ENCODE data around the gene ATP8B1. TPM values are rescaled to one million over a fixed set of nuclear protein-coding genes. Genes with fewer than 3 reads are reported as not detected.

ATP8B1 gene
- total and polyA plus RNA-seq, 2 of the 4 experiments (the other 2 are of a cell fraction), result 64.3 to 136 TPM

DNA sequence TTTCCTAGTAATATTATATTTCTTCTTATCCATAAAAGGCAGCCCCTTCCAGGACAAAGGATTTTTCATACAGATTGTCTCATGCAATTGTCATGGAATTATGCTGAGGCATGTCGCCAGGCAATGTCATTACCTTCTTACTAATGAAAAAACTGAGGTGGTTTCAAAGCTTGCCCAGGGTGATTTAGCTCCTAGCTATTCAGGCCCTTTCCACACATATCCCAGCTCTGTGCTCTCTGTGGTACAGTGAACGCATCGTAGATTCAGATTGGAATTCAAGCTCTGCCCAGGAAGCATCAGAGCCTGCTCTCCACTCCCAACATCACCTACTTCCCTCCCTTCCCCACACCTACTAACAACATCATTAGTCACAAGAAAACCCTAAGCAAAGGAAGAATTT, 60.1 kb downstream of the ATP8B1 start:
- intact Hi-C loops (cut with micrococcal nuclease), result no loop called here
- H3K9me1 ChIP-seq (ENCODE audit: insufficient read depth, low read length), result peaks cover 16% of the 10 kb centered on the region
- H2AK9ac ChIP-seq (replicated peaks; ENCODE audit: low read depth, low read length, poor library complexity), result no peak overlapping the region
- H3K56ac ChIP-seq (ENCODE audit: extremely low read depth, insufficient read depth, low read length), result no peak overlapping the region
- peak overlapping the region; percentile 37; the same call in 1 of the 2 replicates for H2BK20ac ChIP-seq (ENCODE audit: low read depth, low read length)
- dilution Hi-C loops (cut with HindIII; ENCODE audit: low sequenced_read_pairs, unreplicated experiment), result no loop called here
- H3K4ac ChIP-seq (ENCODE audit: low read depth, low read length), result peak overlapping the region; percentile 52; the same call in 1 of the 2 replicates
- 0 out of 2 replicates have a peak overlapping the region, but pooled peaks have one; percentile 83 for H4K91ac ChIP-seq (ENCODE audit: insufficient read depth, low read depth, low read length)
- H3K18ac ChIP-seq (ENCODE audit: low read depth, low read length), result 0 out of 2 replicates have a peak overlapping the region, but pooled peaks have one; percentile 1
- peaks cover 3% of the 10 kb centered on the region; the same call in 1 of the 2 replicates for H3K9me3 ChIP-seq (ENCODE audit: control insufficient read depth, insufficient read depth, low read length)
- TF ChIP-seq SMC3 (IDR thresholded peaks at IDR 0.05; ENCODE audit: low read depth, low read length), result 0 out of 2 replicates have a peak, but pooled peaks have one; percentile 8
- 0 out of 2 replicates have a peak, but pooled peaks have one; percentile 29 for TF ChIP-seq CEBPB (IDR thresholded peaks at IDR 0.05; ENCODE audit: low read depth, low read length)
- TF ChIP-seq MAZ (IDR thresholded peaks at IDR 0.05; ENCODE audit: borderline replicate concordance, low read depth, low read length), result no peak
- TF ChIP-seq BHLHE40 (IDR thresholded peaks at IDR 0.05; ENCODE audit: low read depth, low read length), result no peak
- TF ChIP-seq MAFK (IDR thresholded peaks at IDR 0.05; ENCODE audit: low read depth, low read length), result 0 out of 2 replicates have a peak, but pooled peaks have one; percentile 30
- no peak for TF ChIP-seq POLR2A (IDR thresholded peaks at IDR 0.05; ENCODE audit: low read depth, low read length)
- no peak for TF ChIP-seq MXI1 (IDR thresholded peaks at IDR 0.05; ENCODE audit: borderline replicate concordance, low read depth, low read length)
- ATAC-seq (ENCODE audit: low read depth), result peak; percentile 76
- H2AK5ac ChIP-seq (ENCODE audit: low read depth, low read length), result no peak overlapping the region
- H3K27me3 ChIP-seq (ENCODE audit: control insufficient read depth, insufficient read depth, low read length), result no peaks in the 10 kb centered on the region
- DNase-seq, result peak; percentile 81
- H3K4me3 ChIP-seq (ENCODE audit: insufficient read depth, low read depth, low read length), result no peak overlapping the region
- peak overlapping the region in 1 of 2 experiments; percentile 92; a peak in 2 of 4 replicates for H4K8ac ChIP-seq (ENCODE audit: low read depth in 2 of 2, low read length in 2 of 2)
- no peak overlapping the region for H3K9ac ChIP-seq (ENCODE audit: low read depth, low read length)
- peaks cover 3% of the 10 kb centered on the region; the same call in 1 of the 2 replicates for H3K36me3 ChIP-seq (ENCODE audit: control insufficient read depth, insufficient read depth, low read length)
- peak overlapping the region; percentile 1; the same call in 1 of the 2 replicates for H3K27ac ChIP-seq (ENCODE audit: insufficient read depth, low read length)
- H3K4me1 ChIP-seq (ENCODE audit: control insufficient read depth, insufficient read depth, low read length), result peaks cover 14% of the 10 kb centered on the region
- 0 out of 3 replicates have a peak overlapping the region, but pooled peaks have one; percentile 0 for H2BK15ac ChIP-seq (ENCODE audit: low read depth, low read length)
- peaks cover 40 to 82% of the 10 kb centered on the region in 2 experiments for H3K79me1 ChIP-seq (ENCODE audit: low read depth in 1 of 2, low read length in 2 of 2)
- H2BK5ac ChIP-seq (ENCODE audit: low read depth, low read length, poor library complexity, severe bottlenecking), result peak overlapping the region; percentile 77
- H3K4me2 ChIP-seq (ENCODE audit: low read depth, low read length), result no peak overlapping the region; the same call in 1 of the 2 replicates
- peak overlapping the region; percentile 11; the same call in 1 of the 2 replicates for H3K14ac ChIP-seq (replicated peaks; ENCODE audit: low read depth, low read length)
- H2AFZ ChIP-seq (replicated peaks; ENCODE audit: low read length, poor library complexity), result no peak overlapping the region
- peaks cover 33% of the 10 kb centered on the region; the same call in 1 of the 2 replicates for H4K20me1 ChIP-seq (ENCODE audit: insufficient read depth, low read length)
- peak overlapping the region; percentile 9; the same call in 1 of the 2 replicates for H3K23ac ChIP-seq (ENCODE audit: low read depth, low read length)
- H4K5ac ChIP-seq (ENCODE audit: low read depth, low read length), result peak overlapping the region; percentile 9
- H2BK120ac ChIP-seq (ENCODE audit: low read depth, low read length), result peak overlapping the region; percentile 57; the same call in 1 of the 2 replicates
- in situ Hi-C loops (cut with MboI; ENCODE audit: low sequenced_read_pairs), result no loop called here
- no CpG with 5 or more reads among the region's 3 CpGs for WGBS, 2 experiments (ENCODE audit: extremely low coverage in 2 of 2, insufficient read length in 1 of 2)
- POLR2A ChIA-PET (ENCODE audit: unreplicated experiment), result no interaction called here
- CTCF ChIA-PET, result no interaction called here
- BruUV-seq (replicated peaks), result no TSS peak
